Measurements from ENCODE around the gene TRMT61A. TPM values are rescaled to one million over a fixed set of nuclear protein-coding genes. Genes with fewer than 3 reads are reported as not detected.

The TRMT61A gene
- total and polyA plus RNA-seq, 2 of the 13 experiments (the other 11 are each of a cell fraction or from before 2014, with no cell fraction given) = 6.5 to 13.6 TPM

DNA sequence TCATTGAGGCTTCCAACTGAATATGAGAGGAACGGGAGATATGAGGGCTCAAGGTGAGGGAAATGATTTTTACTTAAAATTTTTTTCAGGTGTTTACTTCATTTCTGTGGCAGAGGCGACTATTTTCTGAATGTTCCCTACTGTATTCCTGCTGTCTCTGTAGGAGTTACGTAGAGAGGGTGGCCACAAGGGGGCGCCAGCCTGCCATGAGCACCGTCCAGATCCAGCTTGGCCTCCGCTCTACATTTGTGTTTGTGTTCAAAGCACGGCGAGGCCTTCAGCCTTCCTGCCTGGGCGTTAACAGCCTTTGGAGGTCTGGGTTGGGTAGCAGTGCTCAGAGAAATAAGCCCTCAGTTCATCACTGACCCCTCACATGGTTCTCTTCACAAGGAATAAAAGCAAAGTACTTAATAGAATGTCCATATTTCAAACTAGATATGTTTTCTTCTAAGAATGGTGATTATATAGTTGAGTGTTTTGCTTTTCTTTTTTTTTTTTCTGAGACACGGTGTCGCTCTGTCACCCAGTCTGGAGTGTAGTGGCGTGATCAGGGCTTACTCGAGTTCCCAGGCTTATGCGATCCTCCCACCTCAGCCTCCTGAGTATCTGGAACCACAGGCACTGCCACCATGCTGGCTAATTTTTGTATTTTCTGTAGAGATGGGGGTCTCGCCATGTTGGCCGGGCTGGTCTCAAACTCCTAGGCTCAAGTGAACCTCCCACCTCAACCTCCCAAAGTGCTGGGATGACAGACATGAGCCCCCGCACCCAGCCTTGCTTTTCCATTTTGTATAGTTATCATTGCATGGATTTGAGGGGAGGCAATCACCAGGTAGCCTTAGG, 28.6 kb upstream of the TRMT61A start (continued):
- TF ChIP-seq, protein P1, sequence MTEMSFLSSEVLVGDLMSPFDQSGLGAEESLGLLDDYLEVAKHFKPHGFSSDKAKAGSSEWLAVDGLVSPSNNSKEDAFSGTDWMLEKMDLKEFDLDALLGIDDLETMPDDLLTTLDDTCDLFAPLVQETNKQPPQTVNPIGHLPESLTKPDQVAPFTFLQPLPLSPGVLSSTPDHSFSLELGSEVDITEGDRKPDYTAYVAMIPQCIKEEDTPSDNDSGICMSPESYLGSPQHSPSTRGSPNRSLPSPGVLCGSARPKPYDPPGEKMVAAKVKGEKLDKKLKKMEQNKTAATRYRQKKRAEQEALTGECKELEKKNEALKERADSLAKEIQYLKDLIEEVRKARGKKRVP (CRISPR knock-in tag; IDR thresholded peaks at IDR 0.05) = no peak
- TF ChIP-seq SAFB2 (CRISPR knock-in tag; IDR thresholded peaks at IDR 0.05; ENCODE audit: borderline replicate concordance, low read depth) (no peak), ZSCAN22 (CRISPR knock-in tag; IDR thresholded peaks at IDR 0.05) (no peak), ATAD3A (CRISPR knock-in tag; IDR thresholded peaks at IDR 0.05) (no peak), EEA1 (CRISPR knock-in tag; IDR thresholded peaks at IDR 0.05; ENCODE audit: borderline replicate concordance) (no peak), TP53 (CRISPR knock-in tag; conservative IDR thresholded peaks at IDR 0.05) (no peak), KMT2A (CRISPR knock-in tag; IDR thresholded peaks at IDR 0.05) (0 out of 2 replicates have a peak, but pooled peaks have one; percentile 28), STAG1 (CRISPR knock-in tag; IDR thresholded peaks at IDR 0.05) (peak; percentile 81), ZNF547 (CRISPR knock-in tag; IDR thresholded peaks at IDR 0.05) (no peak), RCOR2 (CRISPR knock-in tag; IDR thresholded peaks at IDR 0.05) (no peak), MIER3 (CRISPR knock-in tag; IDR thresholded peaks at IDR 0.05; ENCODE audit: borderline replicate concordance) (0 out of 2 replicates have a peak, but pooled peaks have one; percentile 57), NR2F6 (IDR thresholded peaks at IDR 0.05) (no peak), NR2F6 (CRISPR knock-in tag; IDR thresholded peaks at IDR 0.05) (no peak), SNAPC2 (CRISPR knock-in tag; IDR thresholded peaks at IDR 0.05) (no peak), PLRG1 (conservative IDR thresholded peaks at IDR 0.05) (no peak), RARA (CRISPR knock-in tag; IDR thresholded peaks at IDR 0.05) (peak; percentile 10; the same call in 1 of the 2 replicates), ZNF615 (CRISPR knock-in tag; IDR thresholded peaks at IDR 0.05; ENCODE audit: borderline replicate concordance) (no peak), ZEB1 (IDR thresholded peaks at IDR 0.05; ENCODE audit: insufficient replicate concordance, low read depth) (no peak), HHEX (CRISPR knock-in tag; IDR thresholded peaks at IDR 0.05) (no peak), STAT5B (CRISPR knock-in tag; IDR thresholded peaks at IDR 0.05) (no peak), MAZ (IDR thresholded peaks at IDR 0.05; ENCODE audit: borderline replicate concordance, low read depth, low read length) (no peak), MAZ (CRISPR knock-in tag; IDR thresholded peaks at IDR 0.05; ENCODE audit: low read depth) (peak; percentile 31; the same call in 1 of the 2 replicates), ZSCAN30 (CRISPR knock-in tag; IDR thresholded peaks at IDR 0.05) (no peak), ZIK1 (CRISPR knock-in tag; IDR thresholded peaks at IDR 0.05; ENCODE audit: borderline replicate concordance, low read depth) (no peak), ZSCAN12 (CRISPR knock-in tag; IDR thresholded peaks at IDR 0.05) (no peak), SP140L (CRISPR knock-in tag; IDR thresholded peaks at IDR 0.05; ENCODE audit: borderline replicate concordance) (no peak), ZNF235 (CRISPR knock-in tag; IDR thresholded peaks at IDR 0.05; ENCODE audit: borderline replicate concordance) (no peak)
- TF ChIP-seq, protein P2, sequence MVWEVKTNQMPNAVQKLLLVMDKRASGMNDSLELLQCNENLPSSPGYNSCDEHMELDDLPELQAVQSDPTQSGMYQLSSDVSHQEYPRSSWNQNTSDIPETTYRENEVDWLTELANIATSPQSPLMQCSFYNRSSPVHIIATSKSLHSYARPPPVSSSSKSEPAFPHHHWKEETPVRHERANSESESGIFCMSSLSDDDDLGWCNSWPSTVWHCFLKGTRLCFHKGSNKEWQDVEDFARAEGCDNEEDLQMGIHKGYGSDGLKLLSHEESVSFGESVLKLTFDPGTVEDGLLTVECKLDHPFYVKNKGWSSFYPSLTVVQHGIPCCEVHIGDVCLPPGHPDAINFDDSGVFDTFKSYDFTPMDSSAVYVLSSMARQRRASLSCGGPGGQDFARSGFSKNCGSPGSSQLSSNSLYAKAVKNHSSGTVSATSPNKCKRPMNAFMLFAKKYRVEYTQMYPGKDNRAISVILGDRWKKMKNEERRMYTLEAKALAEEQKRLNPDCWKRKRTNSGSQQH (CRISPR knock-in tag; IDR thresholded peaks at IDR 0.05; ENCODE audit: low read depth) = no peak
- TF ChIP-seq, protein P3, sequence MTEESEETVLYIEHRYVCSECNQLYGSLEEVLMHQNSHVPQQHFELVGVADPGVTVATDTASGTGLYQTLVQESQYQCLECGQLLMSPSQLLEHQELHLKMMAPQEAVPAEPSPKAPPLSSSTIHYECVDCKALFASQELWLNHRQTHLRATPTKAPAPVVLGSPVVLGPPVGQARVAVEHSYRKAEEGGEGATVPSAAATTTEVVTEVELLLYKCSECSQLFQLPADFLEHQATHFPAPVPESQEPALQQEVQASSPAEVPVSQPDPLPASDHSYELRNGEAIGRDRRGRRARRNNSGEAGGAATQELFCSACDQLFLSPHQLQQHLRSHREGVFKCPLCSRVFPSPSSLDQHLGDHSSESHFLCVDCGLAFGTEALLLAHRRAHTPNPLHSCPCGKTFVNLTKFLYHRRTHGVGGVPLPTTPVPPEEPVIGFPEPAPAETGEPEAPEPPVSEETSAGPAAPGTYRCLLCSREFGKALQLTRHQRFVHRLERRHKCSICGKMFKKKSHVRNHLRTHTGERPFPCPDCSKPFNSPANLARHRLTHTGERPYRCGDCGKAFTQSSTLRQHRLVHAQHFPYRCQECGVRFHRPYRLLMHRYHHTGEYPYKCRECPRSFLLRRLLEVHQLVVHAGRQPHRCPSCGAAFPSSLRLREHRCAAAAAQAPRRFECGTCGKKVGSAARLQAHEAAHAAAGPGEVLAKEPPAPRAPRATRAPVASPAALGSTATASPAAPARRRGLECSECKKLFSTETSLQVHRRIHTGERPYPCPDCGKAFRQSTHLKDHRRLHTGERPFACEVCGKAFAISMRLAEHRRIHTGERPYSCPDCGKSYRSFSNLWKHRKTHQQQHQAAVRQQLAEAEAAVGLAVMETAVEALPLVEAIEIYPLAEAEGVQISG (CRISPR knock-in tag; IDR thresholded peaks at IDR 0.05) = peak; percentile 85
